HEK293 (cell line): ENCODE data around the gene TRMT44.
A peak's percentile ranks its signal among the peaks of the same experiment; 100 is the strongest.

Source experiments
- CTCF ChIA-PET: fragments of 350-600 bp; formaldehyde crosslinking; extraction: SDS; loops from one replicate; lab custom pipeline; 2021; ENCODE audit warnings: antibody characterized with exemption; lab: Yijun Ruan, JAX
- POLR2A ChIA-PET: fragments of 300-600 bp; formaldehyde crosslinking; extraction: SDS; loops from one replicate; lab custom pipeline; 2020; ENCODE audit warnings: antibody characterized with exemption, inconsistent platforms; lab: Yijun Ruan, JAX
- H3K27ac ChIP-seq: fragments of 200-500 bp; sonication (Bioruptor generic); 2 replicates; pipeline ENCODE4 v1.5.1; 2014; ENCODE audit warnings: low read depth, low read length, control low read depth, inconsistent platforms; ENCODE audit errors: extremely low read depth
- H3K36me3 ChIP-seq, 2 experiments: fragments of 200-500 bp in 1 of 2; sonication (Bioruptor generic) in 1 of 2; 1 replicate in 1 of 2; 2 replicates in 1 of 2; pipeline ENCODE4 v1.5.1; 2014 to 2017; ENCODE audit warnings: inconsistent platforms in 2 of 2, low read length in 2 of 2; ENCODE audit not compliant: control insufficient read depth in 2 of 2, insufficient read depth in 1 of 2
- H3K4me1 ChIP-seq: fragments of 200-500 bp; sonication (Bioruptor generic); 2 replicates; pipeline ENCODE4 v1.5.1; 2014; ENCODE audit warnings: mild to moderate bottlenecking, low read length, inconsistent platforms; ENCODE audit not compliant: control insufficient read depth, insufficient read depth
- H3K4me3 ChIP-seq: 2 replicates; pipeline ENCODE4 v1.5.1; 2011; ENCODE audit warnings: low read depth, mild to moderate bottlenecking, control low read depth, low read length, moderate library complexity
- H3K9me3 ChIP-seq: fragments of 200-500 bp; sonication (Bioruptor generic); 2 replicates; pipeline ENCODE4 v1.5.1; 2014; ENCODE audit warnings: low read depth, low read length, inconsistent platforms; ENCODE audit not compliant: control insufficient read depth, insufficient read depth
- GFI1B ChIP-seq: fragments of 450-650 bp; formaldehyde crosslinking; IDR thresholded peaks from 2 replicates; pipeline ENCODE4 v1.5.1; 2016; ENCODE audit warnings: missing biosample characterization, missing genetic modification characterization
- HOXD13 ChIP-seq: sonication (generic); formaldehyde crosslinking; IDR thresholded peaks from 2 replicates; pipeline ENCODE4 v1.8.0; 2022; ENCODE audit warnings: missing genetic modification reagents, borderline replicate concordance
- MEIS1 ChIP-seq: sonication (generic); formaldehyde crosslinking; IDR thresholded peaks from 2 replicates; pipeline ENCODE4 v1.8.1; 2022; ENCODE audit warnings: missing genetic modification reagents, mild to moderate bottlenecking, borderline replicate concordance
- MYNN ChIP-seq: fragments of 450-650 bp; formaldehyde crosslinking; IDR thresholded peaks from 2 replicates; pipeline ENCODE4 v1.5.1; 2016; ENCODE audit warnings: missing biosample characterization, missing genetic modification characterization, borderline replicate concordance
- PRDM10 ChIP-seq: fragments of 450-650 bp; formaldehyde crosslinking; IDR thresholded peaks from 2 replicates; pipeline ENCODE4 v1.5.1; 2016; ENCODE audit warnings: missing biosample characterization, missing genetic modification characterization
- REPIN1 ChIP-seq: fragments of 450-650 bp; formaldehyde crosslinking; IDR thresholded peaks from 2 replicates; pipeline ENCODE4 v1.5.1; 2017; ENCODE audit warnings: missing biosample characterization, missing genetic modification characterization, low read depth
- REST ChIP-seq: fragments of 450-650 bp; formaldehyde crosslinking; IDR thresholded peaks from 2 replicates; pipeline ENCODE4 v1.5.1; 2016; ENCODE audit warnings: missing biosample characterization, missing genetic modification characterization
- SCRT2 ChIP-seq: fragments of 450-650 bp; formaldehyde crosslinking; IDR thresholded peaks from 2 replicates; pipeline ENCODE4 v1.5.1; 2016; ENCODE audit warnings: missing biosample characterization, missing genetic modification characterization
- SP3 ChIP-seq: fragments of 450-650 bp; formaldehyde crosslinking; IDR thresholded peaks from 2 replicates; pipeline ENCODE4 v1.5.1; 2016; ENCODE audit warnings: missing biosample characterization, missing genetic modification characterization
- TRIM28 ChIP-seq: IDR thresholded peaks from 2 replicates; pipeline ENCODE4 v1.6.1; 2011; ENCODE audit warnings: low read length, control low read depth, borderline replicate concordance
- ZEB2 ChIP-seq: fragments of 450-650 bp; formaldehyde crosslinking; IDR thresholded peaks from 2 replicates; pipeline ENCODE4 v1.5.1; 2016; ENCODE audit warnings: missing biosample characterization, missing genetic modification characterization
- ZFP41 ChIP-seq: fragments of 450-650 bp; formaldehyde crosslinking; IDR thresholded peaks from 2 replicates; pipeline ENCODE4 v1.5.1; 2016; ENCODE audit warnings: missing biosample characterization, missing genetic modification characterization, borderline replicate concordance
- ZNF10 ChIP-seq: fragments of 450-650 bp; formaldehyde crosslinking; IDR thresholded peaks from 2 replicates; pipeline ENCODE4 v1.5.1; 2017; ENCODE audit warnings: missing biosample characterization, missing genetic modification characterization
- ZNF114 ChIP-seq: fragments of 450-650 bp; formaldehyde crosslinking; IDR thresholded peaks from 2 replicates; pipeline ENCODE4 v1.5.0; 2017; ENCODE audit warnings: missing biosample characterization, missing genetic modification characterization
- ZNF146 ChIP-seq: fragments of 450-650 bp; formaldehyde crosslinking; IDR thresholded peaks from 2 replicates; pipeline ENCODE4 v1.5.1; 2016; ENCODE audit warnings: missing biosample characterization, missing genetic modification characterization
- ZNF169 ChIP-seq: fragments of 450-650 bp; formaldehyde crosslinking; IDR thresholded peaks from 2 replicates; pipeline ENCODE4 v1.5.1; 2016; ENCODE audit warnings: missing biosample characterization, missing genetic modification characterization
- ZNF18 ChIP-seq: fragments of 450-650 bp; formaldehyde crosslinking; IDR thresholded peaks from 2 replicates; pipeline ENCODE4 v1.5.1; 2016; ENCODE audit warnings: missing biosample characterization, missing genetic modification characterization
- ZNF202 ChIP-seq: fragments of 450-650 bp; formaldehyde crosslinking; IDR thresholded peaks from 2 replicates; pipeline ENCODE4 v1.5.1; 2016; ENCODE audit warnings: missing biosample characterization, missing genetic modification characterization, borderline replicate concordance
- ZNF214 ChIP-seq: fragments of 450-650 bp; formaldehyde crosslinking; IDR thresholded peaks from 2 replicates; pipeline ENCODE4 v1.5.1; 2017; ENCODE audit warnings: missing biosample characterization, mild to moderate bottlenecking, missing genetic modification characterization, borderline replicate concordance
- ZNF23 ChIP-seq: fragments of 450-650 bp; formaldehyde crosslinking; IDR thresholded peaks from 2 replicates; pipeline ENCODE4 v1.5.1; 2016; ENCODE audit warnings: missing biosample characterization, missing genetic modification characterization, borderline replicate concordance
- ZNF266 ChIP-seq: fragments of 450-650 bp; formaldehyde crosslinking; IDR thresholded peaks from 2 replicates; pipeline ENCODE4 v1.5.1; 2016; ENCODE audit warnings: missing biosample characterization, missing genetic modification characterization, low read depth
- ZNF449 ChIP-seq: fragments of 450-650 bp; formaldehyde crosslinking; IDR thresholded peaks from 2 replicates; pipeline ENCODE4 v1.5.1; 2017; ENCODE audit warnings: missing biosample characterization, mild to moderate bottlenecking, missing genetic modification characterization, moderate library complexity
- ZNF501 ChIP-seq: fragments of 450-650 bp; formaldehyde crosslinking; IDR thresholded peaks from 2 replicates; pipeline ENCODE4 v1.5.1; 2016; ENCODE audit warnings: missing biosample characterization, missing genetic modification characterization
- ZNF560 ChIP-seq: fragments of 450-650 bp; formaldehyde crosslinking; IDR thresholded peaks from 2 replicates; pipeline ENCODE4 v1.5.1; 2017; ENCODE audit warnings: missing biosample characterization, missing genetic modification characterization, borderline replicate concordance
- ZNF658 ChIP-seq: fragments of 450-650 bp; formaldehyde crosslinking; IDR thresholded peaks from 2 replicates; pipeline ENCODE4; 2016; ENCODE audit warnings: missing biosample characterization, missing genetic modification characterization

The TRMT44 gene

GRCh38 chr4:8440492-8441311 lies at the start of gene TRMT44, which contains the start of gene ACOX3:
Gene TRMT44, plus strand, starts transcription at chr4:8440777. Its CDS starts 46 bp downstream, at chr4:8440823.
Gene ACOX3, minus strand, starts transcription at chr4:8440723. Its CDS starts 24,202 bp downstream, at chr4:8416521.
- Histone ChIP-seq H3K9me3 (no peaks in the 10 kb centered on the region), H3K27ac (peak within 1 kb of the TSS; percentile 42; the same call in 1 of the 2 replicates), H3K36me3 (peaks cover 0 to 12% of the 10 kb centered on the region in 2 experiments; a peak in 1 of 3 replicates), H3K4me1 (0 out of 2 replicates have a peak, but pooled peaks cover 3% of the 10 kb centered on the region), H3K4me3 (peak within 1 kb of the TSS; percentile 59)
- ChIA-PET POLR2A (interaction anchor here (0.6 to 2.2 kb wide), 2 partner anchors 12 to 1297 kb away, joined by 7 read pairs; no protein-coding TSS in a partner anchor), CTCF (interaction anchor here (1.4 kb wide), 1 partner anchor 12 kb away, joined by 7 read pairs; no protein-coding TSS in a partner anchor)
- TF ChIP-seq ZNF10 (tag by site-specific recombination) (peak; percentile 83; the same call in 1 of the 2 replicates), ZEB2 (tag by site-specific recombination) (peak; percentile 59; the same call in 1 of the 2 replicates), ZNF449 (tag by site-specific recombination) (no peak), ZNF560 (tag by site-specific recombination) (no peak), REST (tag by site-specific recombination) (no peak), TRIM28 (no peak), PRDM10 (no peak), ZNF23 (no peak), HOXD13 (no peak), ZNF146 (tag by site-specific recombination) (no peak), ZFP41 (tag by site-specific recombination) (no peak), ZNF658 (tag by site-specific recombination) (no peak), ZNF169 (no peak), ZNF266 (no peak), ZNF214 (tag by site-specific recombination) (no peak), ZNF501 (tag by site-specific recombination) (0 out of 2 replicates have a peak, but pooled peaks have one; percentile 37), ZNF202 (tag by site-specific recombination) (no peak), GFI1B (tag by site-specific recombination) (no peak), ZNF18 (no peak), SP3 (tag by site-specific recombination) (peak; percentile 88), MEIS1 (CRISPR knock-in tag) (no peak), MYNN (tag by site-specific recombination) (no peak), REPIN1 (tag by site-specific recombination) (no peak; the same call in 1 of the 2 replicates), SCRT2 (tag by site-specific recombination) (peak; percentile 82), ZNF114 (no peak)
